GM18502 (cell line): ENCODE data around the gene CCDC57.
"Not testable (repeated sequence)": the region's sequence is repeated elsewhere in the genome, so short reads cannot be mapped to it uniquely, and the experiment has no call there.

Source experiments
- ATAC-seq: cut with Tn5 transposase; IDR thresholded peaks from one replicate; pipeline ENCODE4 v1.9.1; 2021; ENCODE audit warnings: mild to moderate bottlenecking; ENCODE audit not compliant: unreplicated experiment, poor library complexity

Gene CCDC57

GRCh38 chr17:82212331-82213250, at the start of gene CCDC57:
Gene CCDC57, minus strand, starts transcription at chr17:82212842. Its CDS starts 10,898 bp downstream, at chr17:82201944.
- ATAC-seq: peak; percentile 63

DNA sequence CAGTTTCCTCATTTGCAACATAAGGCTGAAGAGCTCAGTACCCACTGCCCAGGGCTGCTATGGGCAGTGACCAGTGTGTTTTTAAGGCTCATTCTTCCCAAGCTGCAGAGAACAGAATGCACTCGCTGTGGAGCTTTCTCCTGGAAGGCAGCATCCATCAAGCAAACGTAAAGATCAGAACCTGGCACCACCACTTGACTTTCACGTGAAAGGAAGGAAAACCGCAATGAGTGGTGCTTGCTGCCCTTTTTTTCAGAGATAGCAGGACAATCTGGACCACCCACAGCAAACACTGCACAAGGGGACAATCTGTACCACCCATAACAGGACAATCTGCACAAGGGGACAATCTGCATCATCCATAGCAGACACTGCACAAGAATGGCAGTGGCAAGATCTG, 49.7 kb upstream of the CCDC57 start:
- ATAC-seq: no peak

- ATAC-seq: not testable (repeated sequence)
Observed at GRCh38 chr17:82259972-82260961, 47.6 kb upstream of the CCDC57 start.

DNA sequence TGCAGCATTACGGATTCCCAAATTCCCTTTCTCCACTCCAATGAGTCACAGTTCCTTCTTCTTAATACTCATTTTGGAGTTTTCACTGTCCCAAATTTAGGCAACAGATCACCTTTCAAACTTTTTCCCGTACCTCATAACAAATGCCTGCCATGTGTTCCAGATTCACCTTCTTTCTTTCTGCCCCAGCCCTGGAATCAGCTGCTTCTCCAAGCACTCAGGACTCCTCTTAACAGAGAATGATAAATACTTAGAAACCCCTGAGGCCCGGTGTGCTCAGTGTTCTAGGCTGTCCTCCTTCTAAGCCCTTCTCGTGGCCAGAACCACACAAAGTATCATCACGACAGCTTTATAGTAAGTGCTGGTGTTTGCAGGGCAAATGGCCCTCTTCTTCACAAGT, 45.9 kb upstream of the CCDC57 start:
- ATAC-seq: no peak

GRCh38 chr17:82257473-82257872, 44.8 kb upstream of the CCDC57 start:
- no peak for ATAC-seq

GRCh38 chr17:82256242-82256885, 43.7 kb upstream of the CCDC57 start:
- no peak for ATAC-seq

DNA sequence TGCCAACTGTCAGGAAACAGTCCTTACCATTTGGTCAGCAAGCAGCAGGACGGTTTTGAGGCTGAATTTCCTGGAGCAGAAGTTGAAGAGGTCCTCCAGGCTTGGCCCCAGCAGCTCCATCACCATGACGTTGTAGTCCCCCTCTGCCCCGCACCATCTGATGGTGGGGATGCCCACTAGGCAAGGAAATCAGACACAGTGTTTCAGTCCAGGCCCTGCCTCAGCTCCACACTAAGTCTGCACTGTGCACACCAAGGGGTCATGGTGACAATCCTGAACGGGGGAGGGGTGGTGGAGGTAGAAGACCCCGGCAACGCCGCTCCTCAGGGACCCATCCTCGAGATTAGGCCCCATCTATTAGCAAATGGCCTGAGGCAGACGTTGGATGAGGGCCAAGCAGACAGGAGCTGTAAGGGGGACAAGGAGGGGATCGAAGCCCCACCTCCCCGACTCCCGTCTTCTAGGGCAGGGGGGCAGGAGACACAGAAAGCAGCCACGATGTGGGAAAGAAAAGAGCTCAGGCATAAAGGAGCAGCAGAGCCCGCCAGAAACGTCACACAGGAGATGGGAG, 42.8 kb upstream of the CCDC57 start:
- no peak for ATAC-seq

DNA sequence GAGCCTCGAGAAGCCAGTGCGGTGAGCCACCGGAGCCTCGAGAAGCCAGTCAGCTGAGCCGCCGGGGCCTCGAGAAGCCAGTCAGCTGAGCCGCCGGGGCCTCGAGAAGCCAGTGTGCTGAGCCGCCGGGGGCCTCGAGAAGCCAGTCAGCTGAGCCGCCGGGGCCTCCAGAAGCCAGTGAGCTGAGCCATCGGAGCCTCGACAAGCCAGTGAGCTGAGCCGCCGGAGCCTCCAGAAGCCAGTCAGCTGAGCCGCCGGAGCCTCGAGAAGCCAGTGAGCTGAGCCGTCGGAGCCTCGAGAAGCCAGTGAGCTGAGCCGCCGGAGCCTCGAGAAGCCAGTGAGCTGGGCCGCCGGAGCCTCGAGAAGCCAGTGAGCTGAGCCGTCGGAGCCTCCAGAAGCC, 42.1 kb upstream of the CCDC57 start:
- ATAC-seq: not testable (repeated sequence)

- ATAC-seq: not testable (repeated sequence)
Observed at GRCh38 chr17:82254096-82254495, 41.5 kb upstream of the CCDC57 start.

DNA sequence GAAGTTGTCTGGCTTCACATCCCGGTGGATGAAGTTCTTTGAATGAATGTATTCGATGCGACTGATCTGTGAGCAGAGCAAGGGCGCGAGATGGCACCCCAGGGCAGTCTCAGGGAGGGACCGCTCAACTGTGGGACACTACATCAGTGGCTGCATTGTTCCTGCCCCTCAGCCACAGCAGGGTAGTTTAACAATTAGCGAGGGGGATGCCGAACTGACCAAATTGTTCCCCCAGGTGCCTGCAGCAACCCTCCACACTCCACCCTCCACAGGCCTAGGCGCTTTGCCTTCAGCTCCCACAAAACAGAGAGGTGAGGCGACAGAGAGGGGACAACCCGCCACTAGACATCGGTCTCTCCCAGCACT, 40.5 kb upstream of the CCDC57 start:
- ATAC-seq: no peak

DNA sequence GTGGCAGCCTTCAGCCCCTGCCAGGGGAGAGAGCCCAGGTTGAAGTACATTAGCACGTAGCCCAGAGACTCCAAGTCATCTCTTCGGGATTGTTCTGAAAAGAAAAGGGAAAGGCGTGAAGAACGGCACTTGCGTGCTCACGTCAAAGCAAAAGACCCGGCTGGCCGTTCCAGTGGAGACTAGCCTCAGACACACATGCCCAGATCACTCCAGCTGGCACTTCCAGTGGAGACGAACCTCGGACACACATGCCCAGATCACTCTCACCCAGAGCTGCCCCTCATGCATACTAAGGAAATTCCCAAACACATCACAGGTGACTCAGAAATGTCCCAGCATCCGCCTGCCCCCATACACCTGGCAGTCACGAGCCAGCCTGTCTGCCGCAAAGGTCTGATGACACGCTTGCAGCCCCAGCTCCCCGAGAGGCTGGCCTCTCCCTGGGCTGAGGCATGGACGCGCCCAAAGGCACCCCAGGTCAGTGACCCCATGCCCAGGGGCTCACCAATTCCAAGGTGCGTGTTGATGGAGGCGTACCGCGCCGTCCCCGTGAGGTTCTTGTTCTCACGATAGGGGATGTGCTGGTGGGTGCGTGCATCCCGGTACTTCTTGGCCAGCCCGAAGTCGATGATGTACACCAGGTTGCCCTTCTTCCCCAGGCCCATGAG, 40.0 kb upstream of the CCDC57 start:
- no peak for ATAC-seq

GRCh38 chr17:82250868-82251500, 38.3 kb upstream of the CCDC57 start:
- no peak for ATAC-seq

DNA sequence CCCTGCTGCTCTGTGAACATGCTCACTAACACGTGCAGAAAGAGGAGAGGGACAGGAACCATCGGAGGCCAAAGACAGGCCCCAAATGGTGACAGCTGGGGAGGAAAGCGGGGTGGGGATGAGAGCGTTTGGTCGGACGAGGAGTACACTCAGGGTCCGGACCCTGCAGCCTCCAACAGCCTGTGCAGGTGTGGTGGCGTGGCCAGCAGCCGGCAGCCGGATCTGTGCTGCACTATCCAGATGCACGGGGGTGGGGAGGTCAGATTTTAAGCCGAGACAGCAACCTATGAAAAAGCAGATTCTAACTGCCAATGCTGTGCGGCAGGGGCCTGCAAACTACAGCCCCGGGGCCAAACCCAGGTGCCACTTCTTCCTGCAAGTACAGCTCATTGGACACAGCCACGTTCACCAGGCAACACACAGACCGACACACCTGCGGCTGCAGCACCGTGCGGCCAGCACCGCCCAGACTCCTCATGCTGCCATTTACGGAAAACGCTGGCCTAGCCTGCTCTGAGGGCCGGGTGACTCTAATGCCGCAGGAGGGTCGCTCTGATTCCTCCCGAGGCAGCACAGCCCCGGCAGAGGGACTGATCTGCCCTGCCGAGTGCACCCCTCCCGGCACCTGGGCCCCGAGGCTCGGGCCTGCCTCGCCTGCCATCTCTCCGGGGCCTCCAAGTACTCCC, 37.4 kb upstream of the CCDC57 start:
- ATAC-seq: no peak

DNA sequence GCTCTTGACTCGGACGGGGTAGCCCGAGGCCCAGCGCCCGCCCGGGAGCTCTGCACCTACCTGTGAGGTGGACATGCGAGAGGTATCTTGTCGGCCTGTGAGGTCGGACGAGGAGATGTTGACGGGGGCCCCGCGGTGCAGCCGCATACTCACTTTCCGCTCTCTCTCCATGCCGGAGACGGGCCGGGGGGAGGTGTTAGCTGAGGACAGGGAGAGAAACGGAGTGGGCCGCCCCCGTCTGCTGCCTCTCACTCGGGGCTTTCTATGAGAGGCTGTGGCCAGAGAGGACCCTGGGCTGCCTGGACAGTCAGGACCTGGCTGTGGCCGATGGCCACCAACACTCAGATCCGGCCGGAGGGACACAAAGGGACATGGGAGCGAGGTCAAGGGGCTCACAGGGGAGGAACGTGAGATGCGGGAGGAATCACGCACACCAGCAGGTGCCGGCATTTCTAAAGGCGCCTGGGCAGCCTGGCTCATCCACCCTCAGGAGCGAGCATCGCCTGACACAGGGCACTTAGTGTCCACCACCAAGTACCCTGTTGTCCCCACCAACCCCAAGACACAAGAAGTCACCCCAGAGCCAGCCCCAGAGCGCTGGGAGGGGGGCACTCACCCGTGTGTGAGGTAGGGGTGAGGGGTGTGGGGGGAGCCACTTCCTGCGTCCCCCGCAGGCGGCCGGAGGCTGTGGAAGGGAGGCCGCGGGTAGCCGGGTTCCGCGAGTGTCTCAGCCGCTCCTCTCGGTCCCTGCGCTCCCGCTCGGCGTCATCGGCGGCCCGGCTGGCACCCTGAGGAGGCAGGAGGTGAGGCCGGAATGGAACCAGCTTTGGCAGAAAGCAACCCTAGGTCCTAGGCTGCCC, 36.4 kb upstream of the CCDC57 start:
- ATAC-seq: no peak

DNA sequence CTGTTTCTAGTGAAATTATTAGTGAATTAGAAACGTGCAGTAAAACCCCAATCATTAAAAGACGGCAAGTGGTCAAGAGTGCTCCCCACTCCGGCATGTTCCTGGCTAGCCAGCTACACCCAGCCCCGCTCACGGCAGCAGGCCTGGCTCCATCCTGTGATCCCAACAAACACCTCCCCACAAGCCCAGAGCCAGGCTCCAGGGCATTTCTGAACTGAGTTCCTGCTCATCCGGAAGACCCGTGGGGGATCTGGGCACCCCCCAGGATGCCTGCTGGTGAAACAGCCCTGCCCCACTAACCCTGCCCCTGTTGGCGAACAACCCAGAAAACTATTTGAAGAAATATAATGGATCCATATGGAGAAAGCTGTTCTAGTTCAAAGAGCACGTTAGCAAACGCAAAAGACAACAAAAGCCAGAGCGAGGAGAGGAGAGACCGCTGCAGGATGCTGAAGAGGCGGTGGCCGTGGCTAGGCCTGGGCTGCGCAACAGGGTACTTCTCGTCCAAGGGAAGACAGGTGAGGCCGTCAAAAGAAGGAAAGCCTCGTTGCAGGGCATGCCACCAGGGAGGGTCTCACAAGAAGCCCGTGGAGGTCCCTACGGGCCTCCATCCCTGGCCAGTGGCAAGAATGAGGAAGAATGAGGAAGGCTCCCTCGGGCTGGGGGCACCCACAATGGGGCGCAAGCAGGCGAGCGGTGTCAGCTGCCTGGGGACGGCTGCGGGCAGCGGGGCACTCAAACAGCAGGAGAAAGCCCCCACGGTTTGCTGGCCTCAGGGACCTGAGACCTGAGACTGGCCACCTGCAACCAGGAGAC, 35.4 kb upstream of the CCDC57 start:
- ATAC-seq: no peak

DNA sequence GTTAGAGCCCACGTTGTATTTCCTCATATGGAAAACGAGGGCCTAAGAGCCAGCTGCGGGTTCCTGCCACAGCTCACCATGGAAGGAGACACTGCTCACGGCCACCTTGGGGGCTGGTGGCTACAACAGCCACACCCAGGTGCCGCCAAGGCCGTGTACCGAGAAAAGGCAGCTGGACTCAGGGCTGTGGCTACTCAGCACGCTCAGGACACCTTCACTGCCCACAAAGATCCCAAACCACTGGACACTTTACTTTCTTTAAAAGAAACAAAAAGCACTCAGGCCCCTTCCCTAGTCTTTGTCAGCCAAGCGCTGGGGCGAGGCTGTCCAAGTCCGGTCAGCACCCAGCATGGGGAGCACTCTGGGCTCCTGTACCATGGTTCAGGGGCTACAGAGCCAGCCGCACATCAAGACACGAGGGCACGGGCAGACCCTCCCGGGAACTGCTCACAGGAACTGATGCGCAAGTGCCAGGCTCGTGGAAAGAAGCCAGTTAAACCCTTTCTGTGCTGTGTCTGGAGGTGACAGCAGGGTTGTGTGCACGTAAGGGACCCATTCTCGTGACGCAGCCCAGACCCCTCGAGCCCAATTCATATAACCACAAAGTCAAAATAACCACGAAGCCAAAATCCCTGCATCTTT, 34.7 kb upstream of the CCDC57 start:
- no peak for ATAC-seq
